Rectal smooth muscle tissue (tissue), 1 donor: ENCODE measurements around the gene PCED1B.

Experiments
- H3K27ac ChIP-seq: one replicate; pipeline ENCODE4 v1.7.0; 2013; ENCODE audit warnings: low read depth, low read length, inconsistent platforms
- H3K27me3 ChIP-seq: one replicate; pipeline ENCODE4 v1.7.0; 2013; ENCODE audit warnings: low read length; ENCODE audit not compliant: control insufficient read depth, insufficient read depth
- H3K36me3 ChIP-seq: one replicate; pipeline ENCODE4 v1.7.0; 2013; ENCODE audit warnings: low read length; ENCODE audit not compliant: control insufficient read depth, insufficient read depth
- H3K4me1 ChIP-seq: one replicate; pipeline ENCODE4 v1.7.0; 2013; ENCODE audit warnings: low read length; ENCODE audit not compliant: control insufficient read depth, insufficient read depth
- H3K4me3 ChIP-seq: one replicate; pipeline ENCODE4 v1.7.0; 2013; ENCODE audit warnings: low read length
- H3K9ac ChIP-seq: one replicate; pipeline ENCODE4 v1.7.0; 2013; ENCODE audit warnings: low read length

The PCED1B gene

DNA sequence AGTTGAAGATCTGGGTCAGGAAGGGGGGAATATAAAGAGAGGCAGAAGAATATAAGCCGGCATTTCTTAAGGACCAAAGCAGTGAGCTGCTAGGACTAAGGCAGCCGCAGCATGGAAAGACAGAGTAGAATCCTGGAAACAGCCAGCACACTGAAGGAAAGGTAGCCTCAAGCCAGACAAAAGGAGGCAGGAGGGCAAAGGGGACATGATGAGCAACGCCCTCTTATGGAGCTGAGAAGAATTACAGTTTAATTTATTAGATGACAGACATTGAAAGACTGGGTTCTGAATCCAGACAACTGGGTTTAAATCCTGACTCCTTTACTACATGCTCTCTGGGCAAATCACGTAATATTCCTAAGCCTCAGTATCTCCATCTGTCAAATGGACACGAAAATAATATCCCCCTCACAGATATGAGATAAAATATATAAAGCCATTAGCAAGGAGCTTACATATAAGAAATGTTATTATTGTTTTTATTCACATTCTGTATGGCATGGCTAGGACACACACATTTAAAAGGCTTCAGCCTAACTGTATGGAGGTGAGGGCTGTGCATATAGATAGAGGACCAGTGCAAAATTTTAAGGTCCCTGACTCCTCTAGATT is 8.1 kb upstream of the PCED1B start:
- no peak overlapping the region for H3K27ac ChIP-seq
- no peak overlapping the region for H3K9ac ChIP-seq
- no peaks in the 10 kb centered on the region for H3K27me3 ChIP-seq
- H3K4me1 ChIP-seq: no peaks in the 10 kb centered on the region
- H3K36me3 ChIP-seq: no peaks in the 10 kb centered on the region
- no peak overlapping the region for H3K4me3 ChIP-seq

- Histone ChIP-seq H3K4me3 (no peak overlapping the region), H3K27me3 (no peaks in the 10 kb centered on the region), H3K27ac (no peak overlapping the region), H3K4me1 (peaks cover 11% of the 10 kb centered on the region), H3K36me3 (no peaks in the 10 kb centered on the region), H3K9ac (no peak overlapping the region)
Measured at GRCh38 chr12:47073951-47074350, 5.5 kb upstream of the PCED1B start.

GRCh38 chr12:47074757-47075156 is 4.7 kb upstream of the PCED1B start:
- Histone ChIP-seq H3K4me1 (peaks cover 13% of the 10 kb centered on the region), H3K36me3 (no peaks in the 10 kb centered on the region), H3K27me3 (no peaks in the 10 kb centered on the region), H3K4me3 (no peak overlapping the region), H3K9ac (no peak overlapping the region), H3K27ac (no peak overlapping the region)

DNA sequence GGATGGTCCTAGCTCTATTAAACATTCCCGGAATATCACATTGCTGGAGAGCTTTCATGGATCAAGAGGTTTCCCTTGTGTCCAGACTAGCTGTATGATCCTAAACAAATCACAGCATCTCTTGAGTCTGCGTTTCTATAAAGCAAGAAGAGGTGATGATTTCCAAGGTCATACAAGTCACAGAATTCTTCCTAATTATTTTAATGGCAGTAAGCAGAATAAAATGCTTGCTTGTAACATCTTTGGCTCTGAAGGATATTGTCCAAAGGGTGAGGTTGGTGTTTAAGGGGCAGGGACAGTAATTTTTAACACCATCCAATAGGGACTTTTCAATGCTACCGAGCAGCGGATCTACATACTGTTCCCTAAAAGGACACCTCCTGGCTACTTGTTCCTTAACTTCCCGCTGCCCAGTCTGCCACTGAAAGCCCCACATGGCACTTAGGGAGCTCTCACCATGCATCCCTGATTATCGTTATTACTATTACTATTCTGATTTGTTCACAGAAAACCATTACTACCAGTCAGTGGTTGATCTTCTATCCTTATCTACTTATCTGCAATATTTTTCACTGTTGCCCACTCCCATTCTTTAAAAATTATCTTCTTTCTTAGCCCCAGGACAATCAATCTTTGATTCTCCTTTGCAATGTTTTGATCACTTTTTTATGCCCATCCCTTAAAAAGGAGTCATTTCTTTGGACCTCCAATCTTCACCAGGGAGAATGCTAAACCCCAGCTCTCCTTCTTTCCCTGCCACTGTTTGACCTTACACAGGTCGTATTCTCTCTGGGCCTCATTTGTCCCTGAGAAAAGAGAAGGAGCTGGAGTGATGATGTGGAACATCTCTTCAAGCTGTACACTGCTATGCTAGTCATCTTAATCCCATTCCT is 4.0 kb upstream of the PCED1B start:
- no peaks in the 10 kb centered on the region for H3K27me3 ChIP-seq
- H3K9ac ChIP-seq: no peak overlapping the region
- H3K4me1 ChIP-seq: peaks cover 13% of the 10 kb centered on the region
- no peak overlapping the region for H3K27ac ChIP-seq
- no peak overlapping the region for H3K4me3 ChIP-seq
- no peaks in the 10 kb centered on the region for H3K36me3 ChIP-seq

DNA sequence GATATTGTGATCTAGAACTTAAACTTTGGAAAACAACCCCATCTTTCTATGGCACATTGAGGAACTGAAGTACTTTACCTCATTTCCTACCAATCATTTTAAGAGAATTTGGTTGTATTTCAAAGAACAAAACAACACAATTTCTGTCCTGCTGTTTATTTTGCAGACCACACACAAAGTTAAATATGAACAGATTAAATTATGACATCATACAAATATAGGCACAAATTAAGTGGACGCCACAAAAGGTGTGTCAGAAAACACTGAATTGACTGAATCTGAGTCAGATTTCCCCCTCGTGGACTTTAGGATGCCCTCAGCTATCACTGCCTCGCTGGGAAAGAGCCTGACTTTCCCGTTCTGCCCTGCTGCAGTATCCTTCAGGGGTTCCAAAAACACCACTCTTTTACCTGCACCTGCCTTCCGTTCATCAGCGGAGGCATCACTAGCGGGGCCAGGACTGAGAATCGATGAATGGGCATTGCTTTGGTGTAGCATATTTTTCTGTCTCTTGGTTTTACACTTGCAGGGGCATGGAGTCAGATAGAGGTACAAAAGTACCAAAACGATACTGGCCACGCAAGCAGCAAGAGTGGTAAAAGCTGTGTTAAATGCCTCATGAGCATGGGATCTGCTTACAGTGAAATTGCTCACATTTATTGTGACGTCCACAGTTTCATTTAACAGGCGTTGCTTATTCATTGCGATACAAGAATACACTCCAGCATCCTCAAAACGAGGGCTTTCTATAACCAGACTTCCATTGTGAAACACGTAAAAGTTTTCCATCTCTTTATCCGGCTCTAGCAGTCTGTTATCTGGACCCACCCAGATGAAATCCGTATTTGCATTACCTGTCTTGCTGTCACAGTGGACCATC is 2.0 kb upstream of the PCED1B start:
- Histone ChIP-seq H3K36me3 (no peaks in the 10 kb centered on the region), H3K27ac (peak overlapping the region; percentile 21), H3K4me1 (peaks cover 17% of the 10 kb centered on the region), H3K9ac (no peak overlapping the region), H3K27me3 (no peaks in the 10 kb centered on the region), H3K4me3 (peak overlapping the region; percentile 89)

- Histone ChIP-seq H3K4me1 (peaks cover 17% of the 10 kb centered on the region), H3K27ac (peak overlapping the region; percentile 97), H3K36me3 (no peaks in the 10 kb centered on the region), H3K27me3 (no peaks in the 10 kb centered on the region), H3K4me3 (peak overlapping the region; percentile 89), H3K9ac (no peak overlapping the region)
Measured at GRCh38 chr12:47078086-47078395, 1.4 kb upstream of the PCED1B start.

- H3K9ac ChIP-seq: peak overlapping the region; percentile 85
- peaks cover 19% of the 10 kb centered on the region for H3K4me1 ChIP-seq
- H3K4me3 ChIP-seq: peak overlapping the region; percentile 89
- no peaks in the 10 kb centered on the region for H3K27me3 ChIP-seq
- H3K27ac ChIP-seq: peak overlapping the region; percentile 97
- no peaks in the 10 kb centered on the region for H3K36me3 ChIP-seq
Measured at GRCh38 chr12:47078733-47079467, 521 bp upstream of the PCED1B start.

DNA sequence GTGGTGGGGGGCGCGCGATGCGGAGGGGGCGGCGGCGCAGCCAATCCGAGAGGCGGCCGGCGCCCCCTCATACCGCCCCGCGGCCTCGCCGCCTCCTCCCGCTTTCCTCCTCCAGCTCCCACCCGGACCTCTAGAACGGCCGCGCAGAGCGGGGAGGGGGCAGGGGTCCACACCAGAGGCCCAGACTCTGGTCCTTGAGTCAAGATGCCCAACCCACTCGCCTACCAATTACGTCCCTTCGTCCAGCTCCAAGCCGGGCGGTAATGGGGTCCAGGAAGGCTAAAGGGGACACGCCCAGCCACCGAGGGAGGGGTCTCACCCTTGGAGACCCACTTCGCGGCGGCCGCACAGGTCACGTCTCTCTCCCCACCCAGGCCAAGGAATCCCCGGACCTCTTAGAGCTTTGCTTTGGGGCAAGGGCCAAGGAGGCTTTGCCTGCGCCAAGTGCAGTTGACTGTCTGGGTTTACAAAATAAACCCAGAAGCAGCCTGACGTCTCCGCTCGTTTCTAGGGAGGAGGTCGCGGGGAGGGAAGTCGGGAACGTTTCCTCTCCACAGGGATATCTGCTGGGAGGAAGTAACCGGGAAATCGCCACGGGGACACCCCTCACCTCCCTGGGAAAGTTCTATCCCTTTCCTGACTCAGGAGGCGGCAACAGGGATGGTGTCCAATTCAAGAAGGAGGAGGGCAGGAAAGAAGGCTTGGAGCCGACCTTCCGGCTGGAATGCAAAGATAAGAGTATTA is 732 bp downstream of the PCED1B start:
- Histone ChIP-seq H3K36me3 (no peaks in the 10 kb centered on the region), H3K27ac (peak overlapping the region; percentile 97), H3K4me1 (peaks cover 24% of the 10 kb centered on the region), H3K27me3 (no peaks in the 10 kb centered on the region), H3K4me3 (peak overlapping the region; percentile 89), H3K9ac (peak overlapping the region; percentile 80)

GRCh38 chr12:47080725-47081502 is 1.5 kb downstream of the PCED1B start:
- H3K27ac ChIP-seq: peak overlapping the region; percentile 97
- H3K27me3 ChIP-seq: no peaks in the 10 kb centered on the region
- peak overlapping the region; percentile 89 for H3K4me3 ChIP-seq
- no peaks in the 10 kb centered on the region for H3K36me3 ChIP-seq
- peaks cover 28% of the 10 kb centered on the region for H3K4me1 ChIP-seq
- no peak overlapping the region for H3K9ac ChIP-seq

- no peak overlapping the region for H3K27ac ChIP-seq
- no peaks in the 10 kb centered on the region for H3K27me3 ChIP-seq
- no peak overlapping the region for H3K9ac ChIP-seq
- H3K4me3 ChIP-seq: no peak overlapping the region
- H3K36me3 ChIP-seq: no peaks in the 10 kb centered on the region
- H3K4me1 ChIP-seq: peaks cover 23% of the 10 kb centered on the region
Measured at GRCh38 chr12:47082283-47082682, 2.9 kb downstream of the PCED1B start.
